ENCODE measurements around the gene ALDH1L1.

- TF ChIP-seq GLIS3 (CRISPR knock-in tag; IDR thresholded peaks at IDR 0.05) (no peak), TOX (CRISPR knock-in tag; IDR thresholded peaks at IDR 0.05; ENCODE audit: borderline replicate concordance) (no peak), ARNTL (CRISPR knock-in tag; IDR thresholded peaks at IDR 0.05; ENCODE audit: borderline replicate concordance, low read depth) (no peak), RARB (CRISPR knock-in tag; IDR thresholded peaks at IDR 0.05) (no peak), ZNF70 (CRISPR knock-in tag; IDR thresholded peaks at IDR 0.05) (no peak), TSHZ2 (CRISPR knock-in tag; IDR thresholded peaks at IDR 0.05) (no peak), TCF4 (CRISPR knock-in tag; IDR thresholded peaks at IDR 0.05; ENCODE audit: borderline replicate concordance) (no peak), OSR1 (CRISPR knock-in tag; IDR thresholded peaks at IDR 0.05) (no peak), CSRNP3 (CRISPR knock-in tag; IDR thresholded peaks at IDR 0.05) (no peak)
These were observed 58.8 kb downstream of the ALDH1L1 start for GRCh38 chr3:126121632-126122031.

Measured in SK-N-SH treated with all-trans-retinoic acid at 6 μM for 48 hours (cell line).